ENCODE results near the gene KCNMB3.
"Not testable (repeated sequence)": the region's sequence is repeated elsewhere in the genome, so short reads cannot be mapped to it uniquely, and the experiment has no call there.

Gene KCNMB3

DNA sequence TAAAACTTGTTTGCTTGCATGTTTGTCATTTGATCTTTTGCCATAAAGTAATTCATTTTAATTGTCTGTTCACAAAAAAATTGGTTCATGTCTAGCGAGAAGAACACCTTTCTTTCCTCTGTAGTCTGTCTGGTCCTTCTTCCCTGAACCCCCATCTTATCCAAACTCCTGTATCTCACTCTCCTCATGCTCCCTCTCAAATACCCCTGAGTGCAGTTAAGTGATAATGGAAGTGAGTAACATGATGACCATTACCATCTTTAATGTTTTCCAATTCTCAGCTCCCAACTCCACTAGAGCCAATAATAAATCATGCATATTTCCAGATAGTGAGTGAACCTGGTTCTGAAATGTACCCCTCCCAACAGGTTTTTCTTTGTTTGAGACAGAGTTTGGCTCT is 14.2 kb upstream of the KCNMB3 start:
- no peak for DNase-seq (ENCODE audit: low read depth in 1 of 2, low spot score in 1 of 2)

DNA sequence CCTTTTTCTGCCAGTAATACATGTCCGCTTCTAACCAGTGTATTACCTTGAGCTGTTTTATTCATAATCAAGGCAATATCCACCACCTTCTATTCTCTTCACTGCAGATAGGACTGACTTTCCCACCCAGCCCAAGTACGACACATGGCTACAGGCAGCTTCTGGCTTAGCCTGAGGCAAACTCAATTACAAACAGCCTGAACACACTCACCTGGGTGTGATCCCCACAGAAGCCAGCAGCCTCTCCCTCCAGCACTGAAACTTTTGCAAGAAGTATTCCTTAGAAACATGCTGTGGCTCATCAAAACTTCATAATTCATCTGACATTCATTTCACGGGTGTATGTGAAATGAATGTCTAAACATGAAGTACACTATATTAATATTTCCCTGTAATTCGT is 13.5 kb upstream of the KCNMB3 start:
- no peak for DNase-seq (ENCODE audit: low read depth in 1 of 2, low spot score in 1 of 2)

DNA sequence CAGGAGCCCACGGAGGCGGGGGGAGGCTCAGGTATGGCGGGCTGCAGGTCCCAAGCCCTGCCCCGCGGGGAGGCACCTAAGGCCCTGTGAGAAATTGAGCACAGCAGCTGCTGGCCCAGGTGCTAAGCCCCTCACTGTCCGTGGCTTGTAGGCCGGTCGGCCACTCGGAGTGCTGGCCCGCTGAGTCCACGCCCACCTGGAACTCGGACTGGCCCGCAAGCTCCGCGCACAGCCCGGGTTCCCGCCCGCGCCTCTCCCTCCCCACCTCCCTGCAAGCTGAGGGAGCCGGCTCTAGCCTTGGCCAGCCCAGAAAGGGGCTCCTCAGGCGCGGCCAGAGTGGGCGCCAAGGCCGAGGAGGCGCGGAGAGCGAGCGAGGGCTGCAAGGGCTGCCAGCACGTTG is 12.2 kb upstream of the KCNMB3 start:
- DNase-seq (ENCODE audit: low read depth in 1 of 2, low spot score in 1 of 2): no peak

DNA sequence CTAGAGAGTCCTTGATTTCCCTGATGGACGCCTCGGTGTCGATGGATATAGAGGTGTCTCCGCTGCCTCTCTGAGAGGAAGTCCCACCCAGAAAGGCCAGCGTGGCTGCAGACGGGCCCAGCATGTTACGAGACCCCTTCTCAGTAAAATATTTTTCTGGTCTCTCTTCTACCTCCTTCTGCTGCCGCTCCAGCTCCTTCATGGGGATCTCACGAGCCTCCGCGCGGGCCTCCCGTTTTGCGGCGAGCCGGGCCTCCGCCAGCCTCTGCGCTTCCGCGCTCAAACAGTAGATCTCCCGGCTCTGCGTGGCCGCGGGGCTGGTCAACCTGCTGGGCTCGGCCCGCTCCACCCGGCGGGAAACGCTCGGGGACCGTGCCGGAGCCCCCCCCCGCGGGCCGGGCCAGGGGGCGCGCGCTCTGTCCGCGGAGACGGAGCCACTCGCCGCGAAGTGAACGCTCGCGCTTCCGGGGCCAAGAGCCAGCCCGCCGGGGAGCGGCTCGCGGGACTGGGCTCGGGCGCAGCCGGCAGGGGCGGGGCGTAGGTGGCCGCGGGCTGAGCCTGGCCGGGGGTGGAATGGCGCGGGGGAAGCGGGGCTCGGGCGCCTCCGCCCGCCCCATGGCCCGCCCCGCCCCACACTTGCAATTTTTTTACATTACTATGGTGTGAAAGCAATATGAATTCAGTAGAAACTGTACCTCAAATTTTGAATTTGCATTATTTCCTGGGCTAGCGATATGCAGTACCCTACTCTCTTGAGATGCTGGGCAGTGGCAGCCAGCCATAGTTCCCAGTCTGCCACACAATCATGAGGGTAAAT is 10.2 kb upstream of the KCNMB3 start:
- DNase-seq (ENCODE audit: low read depth in 1 of 2, low spot score in 1 of 2): peak; percentile 37 to 50

DNA sequence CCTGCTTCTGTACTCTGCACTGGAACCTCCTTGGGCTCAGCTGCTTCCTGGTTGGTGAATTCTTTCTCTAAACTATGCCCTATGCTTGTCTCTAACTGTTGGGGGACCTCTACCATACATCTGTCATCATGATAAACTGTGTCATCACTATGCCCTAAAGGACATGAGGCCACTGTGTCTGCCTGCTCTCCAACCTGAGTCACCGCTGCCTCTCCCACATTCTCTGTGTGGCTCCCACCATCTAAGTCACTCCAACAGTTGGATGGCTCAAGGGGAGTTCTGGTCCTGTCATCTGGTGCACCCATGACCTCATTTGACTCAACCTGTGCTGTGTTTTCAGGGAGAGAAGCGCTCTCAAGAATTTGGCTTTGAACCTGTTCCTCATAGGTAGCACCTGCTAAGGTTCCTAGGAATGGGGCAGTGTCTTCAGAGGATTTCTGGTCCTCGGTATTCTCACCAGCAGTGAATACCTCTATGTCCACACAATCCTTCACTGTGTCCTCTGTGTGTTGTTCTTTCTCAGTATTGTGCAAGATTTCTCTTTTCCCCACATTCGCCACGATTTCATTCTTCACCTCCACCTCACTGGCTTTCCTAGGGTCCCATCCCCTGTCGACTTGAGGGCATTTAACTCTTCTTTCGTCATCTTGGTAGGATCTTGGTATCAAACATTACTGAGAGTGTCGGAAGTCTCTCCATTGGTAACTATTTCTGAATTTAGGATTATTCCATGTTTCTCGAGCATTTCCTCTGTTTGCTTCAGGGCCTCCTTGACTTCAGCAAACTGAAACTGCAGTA is 9.2 kb upstream of the KCNMB3 start:
- not testable (repeated sequence) for DNase-seq (ENCODE audit: low read depth in 1 of 2, low spot score in 1 of 2)

DNA sequence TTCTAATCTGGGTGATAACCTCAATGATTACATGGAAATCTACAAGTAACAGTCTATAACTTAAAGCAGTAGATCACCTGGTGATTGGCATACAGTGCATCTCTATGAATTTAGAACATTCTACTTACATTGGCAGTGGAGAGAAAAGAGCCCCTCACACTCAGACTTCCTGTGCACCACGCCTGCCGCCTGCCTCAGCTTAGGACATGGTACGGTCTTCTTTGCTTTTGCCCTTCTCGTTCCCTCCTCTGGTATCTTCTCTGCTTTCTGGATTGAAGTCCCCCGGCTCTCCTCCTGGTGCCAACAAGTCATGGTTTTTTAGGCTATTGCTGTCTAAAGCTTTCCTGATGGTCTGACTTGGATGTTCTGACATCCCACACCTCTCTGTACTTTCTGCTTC is 7.9 kb upstream of the KCNMB3 start:
- no peak for DNase-seq (ENCODE audit: low read depth in 1 of 2, low spot score in 1 of 2)

DNA sequence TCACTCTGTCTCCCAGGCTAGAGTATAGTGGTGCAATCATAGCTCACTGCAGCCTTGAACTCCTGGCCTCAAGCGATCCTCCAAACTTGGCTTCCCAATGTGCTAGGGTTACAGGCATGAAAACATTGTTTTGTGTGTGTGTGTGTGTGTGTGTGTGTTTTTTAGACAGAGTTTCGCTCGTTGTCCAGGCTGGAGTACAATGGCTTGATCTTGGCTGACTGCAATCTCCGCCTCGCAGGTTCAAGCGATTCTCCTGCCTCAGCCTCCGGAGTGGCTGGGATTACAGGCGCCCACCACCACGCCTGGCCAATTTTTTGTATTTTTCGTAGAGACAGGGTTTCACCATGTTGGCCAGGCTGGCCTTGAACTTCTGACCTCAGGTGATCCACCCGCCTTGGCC is 6.8 kb upstream of the KCNMB3 start:
- DNase-seq (ENCODE audit: low read depth in 1 of 2, low spot score in 1 of 2): not testable (repeated sequence)

DNA sequence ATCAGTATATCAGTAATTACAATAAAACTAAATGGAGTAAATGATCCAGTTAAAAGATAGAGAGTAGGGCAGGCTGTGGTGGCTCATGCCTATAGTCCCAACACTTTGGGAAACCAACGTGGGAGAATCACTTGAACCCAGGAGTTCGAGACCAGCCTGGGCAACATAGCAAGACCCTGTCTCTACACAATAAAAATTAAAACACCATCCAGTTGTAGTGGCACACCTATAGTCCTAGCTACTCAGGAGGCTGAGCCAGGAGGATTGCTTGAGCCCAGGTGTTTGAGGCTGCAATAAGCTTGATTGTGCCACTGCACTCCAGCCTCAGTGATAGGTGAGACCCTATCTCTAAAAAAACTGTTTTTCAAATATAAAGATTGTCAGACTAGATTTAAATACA is 5.9 kb upstream of the KCNMB3 start:
- DNase-seq (ENCODE audit: low read depth in 1 of 2, low spot score in 1 of 2): no peak

DNA sequence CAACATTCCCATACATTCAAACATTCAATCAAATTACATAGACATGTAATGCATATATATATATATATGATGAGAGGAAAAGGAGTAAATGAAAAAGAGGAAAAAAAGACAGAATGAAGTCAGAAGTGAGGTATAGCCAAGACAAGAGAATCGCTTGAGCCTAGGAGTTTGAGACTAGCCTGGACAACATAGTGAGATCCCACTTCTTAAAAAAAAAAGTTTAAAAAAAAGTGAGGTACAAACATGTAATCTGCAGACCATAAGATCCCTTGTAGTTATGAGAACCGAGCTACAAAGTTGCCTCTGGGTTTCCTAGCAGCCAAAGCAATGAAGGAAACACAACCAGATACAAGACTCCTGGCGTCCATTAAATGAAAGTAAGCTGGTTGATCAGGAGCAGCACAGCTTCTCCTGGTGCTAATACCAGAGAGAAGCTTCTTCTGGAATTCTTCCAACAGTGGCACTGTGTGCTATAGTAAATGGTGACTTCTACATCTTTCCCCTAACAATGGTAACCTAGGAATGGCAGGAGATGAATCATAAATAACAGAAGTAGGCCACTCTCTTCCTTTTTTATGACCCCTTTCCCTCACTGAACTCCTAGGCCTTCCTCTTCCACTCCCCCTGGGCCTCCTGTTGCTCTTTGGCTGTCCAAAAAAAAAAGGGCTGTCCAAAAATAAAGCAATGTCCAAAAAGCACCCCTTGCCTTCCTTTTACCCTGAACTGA is 3.5 kb downstream of the KCNMB3 start:
- no peak for DNase-seq (ENCODE audit: low read depth in 1 of 2, low spot score in 1 of 2)

DNA sequence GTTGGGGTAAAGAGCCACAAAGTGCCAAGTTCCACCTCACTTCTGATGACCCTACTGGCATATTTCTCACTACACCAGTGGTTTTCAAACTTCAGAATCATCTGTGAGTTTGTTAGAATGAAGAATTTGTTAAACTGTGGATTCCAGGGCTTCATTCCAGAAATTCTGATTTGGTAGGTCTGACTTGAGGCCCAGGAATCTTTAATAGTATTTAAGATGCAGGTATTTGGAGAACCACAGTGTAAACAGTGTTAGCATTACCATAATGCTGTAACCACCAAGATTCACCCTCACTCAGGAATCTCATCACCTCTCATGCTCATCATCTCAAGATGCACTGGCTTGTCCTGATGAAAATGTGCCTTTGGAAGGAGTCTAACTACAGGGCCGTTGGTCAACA is 6.0 kb downstream of the KCNMB3 start:
- no peak for DNase-seq (ENCODE audit: low read depth in 1 of 2, low spot score in 1 of 2)

DNA sequence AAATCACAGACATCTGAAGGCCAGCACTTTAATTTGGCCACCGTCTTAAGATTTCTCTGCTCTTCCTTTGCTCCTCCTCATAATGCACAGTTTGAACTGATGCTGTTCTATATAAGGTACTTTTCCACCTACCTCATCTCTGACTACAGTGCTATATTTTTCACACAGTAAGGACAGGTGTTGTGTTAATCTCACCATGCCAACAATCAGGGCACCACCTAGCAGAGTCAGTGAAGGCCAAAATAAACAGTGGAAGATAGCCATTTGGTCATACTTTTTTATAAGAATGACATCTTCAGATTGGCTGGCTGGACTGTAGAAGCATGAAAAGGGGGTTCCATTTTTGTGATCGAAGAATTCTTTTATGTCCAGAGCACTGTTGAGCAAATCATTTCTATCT is 8.1 kb downstream of the KCNMB3 start:
- DNase-seq (ENCODE audit: low read depth in 1 of 2, low spot score in 1 of 2): not testable (repeated sequence)

DNA sequence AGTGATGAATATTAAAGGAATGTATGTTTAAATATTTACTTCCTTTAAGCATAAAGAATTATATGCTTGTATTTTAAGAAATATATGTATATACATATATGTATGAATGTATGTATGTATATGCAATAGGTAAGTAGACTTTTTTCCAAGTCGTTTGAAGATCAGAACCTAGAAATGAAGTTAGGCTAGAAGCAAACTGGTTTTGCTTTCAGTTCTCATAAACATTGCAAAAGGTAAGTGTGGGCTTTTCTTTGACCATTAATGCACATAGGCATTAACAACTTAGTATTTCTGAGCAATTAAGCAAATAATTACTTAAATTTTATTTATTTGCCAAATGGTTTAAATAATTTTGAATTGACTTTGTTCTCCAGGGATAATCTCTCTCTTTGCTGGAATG is 10.6 kb downstream of the KCNMB3 start:
- DNase-seq (ENCODE audit: low read depth in 1 of 2, low spot score in 1 of 2): not testable (repeated sequence)

DNA sequence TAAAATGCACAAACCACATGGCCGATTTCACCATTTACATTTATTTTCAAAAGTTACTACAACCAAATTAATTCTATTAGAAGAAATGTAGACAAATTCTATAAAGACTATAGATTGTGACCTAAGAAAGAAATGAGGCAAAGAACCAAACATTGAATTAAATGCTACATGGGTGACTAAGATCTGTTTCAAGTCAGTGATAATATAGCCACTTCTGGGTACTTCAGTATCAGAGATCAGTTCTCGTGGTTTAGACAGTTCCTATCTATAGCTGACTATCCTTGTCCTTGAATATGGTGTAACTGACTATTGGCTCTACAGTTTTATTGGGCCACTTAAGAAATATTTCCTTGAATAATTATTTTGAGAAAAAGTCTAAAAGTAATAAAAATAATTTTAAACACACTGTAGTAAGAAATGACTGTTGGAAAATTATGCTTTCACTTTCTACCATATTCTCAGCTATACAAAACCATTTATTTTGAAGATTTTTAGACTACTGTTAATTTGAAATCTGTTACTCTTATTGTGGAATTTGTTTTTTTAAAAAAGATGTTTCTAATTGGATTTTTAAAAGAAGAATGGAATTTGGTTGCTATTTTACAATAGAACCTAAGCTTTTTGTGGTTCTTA is 14.1 kb downstream of the KCNMB3 start:
- DNase-seq (ENCODE audit: low read depth in 1 of 2, low spot score in 1 of 2): no peak

DNA sequence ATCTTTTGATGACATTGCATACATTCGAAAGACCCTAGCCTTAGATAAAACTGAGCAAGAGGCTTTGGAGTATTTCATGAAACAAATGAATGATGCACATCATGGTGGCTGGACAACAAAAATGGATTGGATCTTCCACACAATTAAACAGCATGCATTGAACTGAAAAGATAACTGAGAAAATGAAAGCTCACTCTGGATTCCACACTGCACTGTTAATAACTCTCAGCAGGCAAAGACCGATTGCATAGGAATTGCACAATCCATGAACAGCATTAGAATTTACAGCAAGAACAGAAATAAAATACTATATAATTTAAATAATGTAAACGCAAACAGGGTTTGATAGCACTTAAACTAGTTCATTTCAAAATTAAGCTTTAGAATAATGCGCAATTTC is 16.7 kb downstream of the KCNMB3 start:
- no peak for DNase-seq (ENCODE audit: low read depth in 1 of 2, low spot score in 1 of 2)

DNA sequence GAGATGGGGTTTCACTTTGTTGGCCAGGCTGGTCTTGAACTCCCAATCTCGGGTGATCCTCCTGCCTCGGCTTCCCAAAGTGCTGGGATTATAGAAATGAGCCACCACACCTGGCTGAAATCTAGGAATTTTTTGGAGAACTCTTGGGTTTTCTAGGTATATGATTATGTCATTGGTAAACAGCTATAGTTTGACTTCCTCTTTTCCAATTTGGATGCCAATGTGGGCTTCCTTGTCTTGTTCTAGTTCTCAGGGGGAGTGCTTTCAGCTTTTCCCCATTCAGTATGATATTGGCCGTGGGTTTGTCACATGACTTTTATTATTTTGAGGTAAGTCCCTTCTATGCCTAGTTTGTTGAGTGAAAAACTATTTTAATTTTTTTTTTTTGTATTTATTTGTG is 17.9 kb downstream of the KCNMB3 start:
- no peak for DNase-seq (ENCODE audit: low read depth in 1 of 2, low spot score in 1 of 2)

DNA sequence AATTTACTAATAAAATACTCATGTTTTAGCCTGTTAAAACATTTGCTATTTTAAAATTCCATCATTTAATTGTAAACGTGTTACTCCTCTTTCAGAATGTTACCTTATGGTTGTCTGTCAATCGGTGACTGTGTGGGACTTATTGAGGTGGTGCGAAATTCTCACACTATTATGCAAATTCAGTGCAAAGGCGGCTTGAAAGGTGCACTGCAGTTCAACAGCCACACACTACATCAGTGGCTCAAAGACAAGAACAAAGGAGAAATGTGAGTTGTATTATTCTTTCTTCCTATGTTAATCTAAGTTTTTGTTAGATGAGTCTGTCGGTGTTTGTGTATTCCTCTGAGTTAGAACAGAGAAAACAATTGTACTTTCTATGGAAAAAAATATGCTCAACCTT is 21.7 kb downstream of the KCNMB3 start:
- DNase-seq (ENCODE audit: low read depth in 1 of 2, low spot score in 1 of 2): no peak

DNA sequence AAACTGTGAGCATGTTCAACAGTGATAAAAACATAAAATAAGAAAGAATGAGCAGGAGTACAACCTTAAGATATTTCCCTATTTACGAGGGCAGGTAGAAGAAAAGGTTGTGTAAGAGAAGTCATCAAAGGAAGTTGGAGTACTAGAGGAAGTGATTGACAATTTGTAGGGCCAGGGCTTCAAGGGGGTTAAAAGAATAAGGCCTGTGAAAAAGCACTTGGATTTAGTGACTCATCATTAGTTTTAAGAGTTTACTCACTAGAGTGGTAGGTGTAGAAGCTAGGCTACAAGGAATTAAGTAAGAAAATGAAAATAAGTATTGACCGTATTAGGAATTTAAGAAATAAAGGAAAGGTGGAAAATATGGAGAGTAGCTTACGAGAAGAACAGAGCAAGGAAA is 23.6 kb downstream of the KCNMB3 start:
- no peak for DNase-seq (ENCODE audit: low read depth in 1 of 2, low spot score in 1 of 2)

DNA sequence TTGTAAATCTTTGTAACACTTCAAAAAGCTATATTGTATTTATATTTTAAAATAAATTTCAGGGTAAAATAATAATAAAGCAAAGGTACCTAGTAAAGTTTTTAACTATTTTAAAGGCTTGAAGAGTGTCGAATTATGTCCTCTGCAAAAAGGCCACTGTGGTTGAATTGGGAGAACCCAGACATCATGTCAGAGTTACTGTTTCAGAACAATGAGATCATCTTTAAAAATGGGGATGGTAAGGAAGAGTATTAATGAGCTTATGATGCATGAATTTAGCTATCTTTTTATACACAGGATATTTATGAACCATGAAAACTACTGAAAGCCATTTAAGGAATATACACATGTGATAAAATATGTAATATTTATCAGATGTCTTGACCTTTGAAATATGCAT is 26.3 kb downstream of the KCNMB3 start:
- no peak for DNase-seq (ENCODE audit: low read depth in 1 of 2, low spot score in 1 of 2)

DNA sequence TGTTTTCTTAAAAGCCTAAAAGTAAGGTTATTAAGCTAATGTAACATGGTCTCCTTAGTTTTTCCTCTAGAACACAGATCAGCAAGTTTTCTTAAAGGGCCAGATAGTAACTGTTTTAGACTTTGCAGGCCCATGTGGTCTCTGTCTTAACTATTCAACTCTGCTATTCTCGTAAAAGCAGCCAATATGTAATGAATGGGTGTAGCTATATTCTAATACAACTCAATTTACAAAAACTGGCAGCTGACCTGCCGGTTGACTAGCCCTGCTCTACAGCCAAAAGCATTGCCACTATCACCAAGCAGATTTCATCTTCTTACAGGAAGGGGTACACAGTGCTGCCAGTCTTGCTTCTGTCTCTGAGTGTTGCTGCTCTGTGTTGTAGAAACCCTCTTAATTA is 27.4 kb downstream of the KCNMB3 start:
- no peak for DNase-seq (ENCODE audit: low read depth in 1 of 2, low spot score in 1 of 2)

DNA sequence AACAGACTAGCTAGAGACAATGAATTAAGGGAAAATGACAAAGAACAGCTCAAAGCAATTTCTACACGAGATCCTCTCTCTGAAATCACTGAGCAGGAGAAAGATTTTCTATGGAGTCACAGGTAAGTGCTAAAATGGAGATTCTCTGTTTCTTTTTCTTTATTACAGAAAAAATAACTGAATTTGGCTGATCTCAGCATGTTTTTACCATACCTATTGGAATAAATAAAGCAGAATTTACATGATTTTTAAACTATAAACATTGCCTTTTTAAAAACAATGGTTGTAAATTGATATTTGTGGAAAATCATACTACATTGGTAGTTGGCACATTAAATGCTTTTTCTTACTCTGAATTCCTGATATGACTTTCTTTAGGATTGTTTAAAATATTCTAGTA is 32.7 kb downstream of the KCNMB3 start:
- DNase-seq (ENCODE audit: low read depth in 1 of 2, low spot score in 1 of 2): not testable (repeated sequence)

DNA sequence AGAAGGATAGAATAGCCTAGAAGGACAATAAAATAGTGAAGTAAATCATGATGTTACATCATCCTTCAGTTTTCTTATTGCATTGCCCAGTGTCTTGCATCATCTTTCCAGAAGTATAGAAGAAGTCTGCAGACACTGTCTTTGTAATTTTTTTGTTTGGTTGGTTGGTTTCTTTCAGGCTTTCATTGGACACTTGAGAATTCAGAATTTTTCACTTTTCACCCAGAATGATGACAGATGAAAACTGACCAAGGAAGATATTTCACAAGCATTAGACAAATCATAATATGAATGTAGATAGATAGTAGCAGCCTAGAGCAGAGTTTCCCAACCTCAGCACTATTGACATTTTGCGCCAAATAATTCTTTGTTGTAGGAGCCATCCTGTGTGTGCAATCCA is 35.4 kb downstream of the KCNMB3 start:
- DNase-seq (ENCODE audit: low read depth in 1 of 2, low spot score in 1 of 2): not testable (repeated sequence)
